Endothelial cell of umbilical vein (primary cell): ENCODE data around the gene COL1A2. TPM values are rescaled to one million over a fixed set of nuclear protein-coding genes. Genes with fewer than 3 reads are reported as not detected.

Experiments used
- BruUV-seq: library from RNA; stranded (reverse); fragments of 400-500 nt; replicated peaks from 2 replicates; lab custom pipeline; 2021; lab: Mats Ljungman, UMichigan
- CTCF ChIA-PET: fragments of 300-600, 350-600 bp; sonication (Branson Sonifier 250); formaldehyde crosslinking; loops from one replicate; lab custom pipeline; 2021; ENCODE audit warnings: antibody characterized with exemption, inconsistent platforms; lab: Charles Lee
- POLR2A ChIA-PET: fragments of 300-600, 350-600 bp; sonication (Branson Sonifier 250); formaldehyde crosslinking; loops from one replicate; lab custom pipeline; 2021; ENCODE audit warnings: antibody characterized with exemption, inconsistent platforms; lab: Charles Lee
- DNase-seq: peaks from one replicate; pipeline ENCODE4 v3.0.0-alpha.2; 2011; ENCODE audit warnings: low read depth, low spot score
- FAIRE-seq: peaks from 2 replicates; lab custom pipeline; 2011; peaks lifted over from hg19 to GRCh38; lab: Jason Lieb, UNC
- H2AFZ ChIP-seq: 2 replicates; pipeline ENCODE4 v1.6.0; 2012; ENCODE audit warnings: low read depth, low read length, control low read depth, inconsistent platforms
- H3K27ac ChIP-seq: 2 replicates; pipeline ENCODE4 v1.5.1; 2011; ENCODE audit warnings: low read depth, mild to moderate bottlenecking, control low read depth, low read length, moderate library complexity; ENCODE audit not compliant: insufficient read depth
- H3K27me3 ChIP-seq, 2 experiments: 2 replicates each; pipeline versions ENCODE4 v1.6.0 to v1.6.1; 2011; ENCODE audit warnings: low read length in 2 of 2, mixed read lengths in 1 of 2; ENCODE audit not compliant: control insufficient read depth in 2 of 2, insufficient read depth in 2 of 2
- H3K36me3 ChIP-seq, 2 experiments: 2 replicates in 1 of 2; 3 replicates in 1 of 2; pipeline ENCODE4 v1.5.1; 2011; ENCODE audit warnings: low read length in 2 of 2, mild to moderate bottlenecking in 1 of 2, moderate library complexity in 1 of 2; ENCODE audit not compliant: control insufficient read depth in 2 of 2, insufficient read depth in 2 of 2; ENCODE audit errors: extremely low read depth in 1 of 2
- H3K4me1 ChIP-seq: 3 replicates; pipeline ENCODE4 v1.5.1; 2011; ENCODE audit warnings: mild to moderate bottlenecking, low read length; ENCODE audit not compliant: control insufficient read depth, insufficient read depth; ENCODE audit errors: extremely low read depth
- H3K4me2 ChIP-seq: 2 replicates; pipeline ENCODE4 v1.6.1; 2011; ENCODE audit warnings: low read length, control low read depth, mixed read lengths; ENCODE audit not compliant: insufficient read depth
- H3K4me3 ChIP-seq, 3 experiments: fragments of 200-600 bp in 1 of 3; sonication (generic), shearing (Covaris generic) in 1 of 3; replicated peaks in 1 of 3; 2 replicates each; pipeline ENCODE4 v1.5.1; 2011 to 2016; ENCODE audit warnings: control low read depth in 3 of 3, low read length in 3 of 3, mild to moderate bottlenecking in 2 of 3, inconsistent platforms in 1 of 3, low read depth in 1 of 3, moderate library complexity in 1 of 3; ENCODE audit not compliant: insufficient read depth in 1 of 3
- H3K79me2 ChIP-seq: 2 replicates; pipeline ENCODE4 v1.6.0; 2012; ENCODE audit warnings: low read length, inconsistent platforms; ENCODE audit not compliant: control insufficient read depth, insufficient read depth
- H3K9ac ChIP-seq: replicated peaks from 2 replicates; pipeline ENCODE3; 2011; ENCODE audit warnings: low read length, control low read depth; ENCODE audit not compliant: insufficient read depth; ENCODE audit errors: extremely low read depth
- H3K9me1 ChIP-seq: replicated peaks from 3 replicates; pipeline ENCODE4 v1.6.0; 2011; ENCODE audit warnings: mild to moderate bottlenecking, low read length; ENCODE audit not compliant: control insufficient read depth, insufficient read depth; ENCODE audit errors: extremely low read depth
- H3K9me3 ChIP-seq: replicated peaks from 2 replicates; pipeline ENCODE4 v1.5.1; 2012; ENCODE audit warnings: low read length, inconsistent platforms; ENCODE audit not compliant: control insufficient read depth, insufficient read depth
- H4K20me1 ChIP-seq: replicated peaks from 2 replicates; pipeline ENCODE3; 2011; ENCODE audit warnings: mild to moderate bottlenecking, low read length; ENCODE audit not compliant: control insufficient read depth, insufficient read depth; ENCODE audit errors: extremely low read depth
- CTCF ChIP-seq, 2 donors: IDR thresholded peaks; 1 replicate in 1 of 2; 2 replicates in 1 of 2; pipeline ENCODE4 v1.5.1; 2011; ENCODE audit warnings: low read length in 2 of 2, mild to moderate bottlenecking in 2 of 2, moderate library complexity in 2 of 2, control low read depth in 1 of 2, inconsistent platforms in 1 of 2, low read depth in 1 of 2; ENCODE audit not compliant: insufficient read depth in 1 of 2; ENCODE audit errors: extremely low read depth in 1 of 2
- EZH2 ChIP-seq: IDR thresholded peaks from 2 replicates; pipeline ENCODE4 v1.6.1; 2012; ENCODE audit warnings: borderline replicate concordance, low read depth, mild to moderate bottlenecking, moderate library complexity, low read length, inconsistent platforms; ENCODE audit not compliant: severe bottlenecking
- FOS ChIP-seq: IDR thresholded peaks from 2 replicates; pipeline ENCODE4 v1.6.1; 2011; ENCODE audit warnings: mild to moderate bottlenecking, low read length, moderate library complexity, borderline replicate concordance; ENCODE audit not compliant: insufficient read depth
- GATA2 ChIP-seq: IDR thresholded peaks from 2 replicates; pipeline ENCODE4 v1.7.0; 2011; ENCODE audit warnings: low read depth, mild to moderate bottlenecking, moderate library complexity, mixed read lengths, low read length; ENCODE audit not compliant: insufficient read length, insufficient read depth
- JUN ChIP-seq: IDR thresholded peaks from 2 replicates; pipeline ENCODE4 v1.6.1; 2011; ENCODE audit warnings: borderline replicate concordance, low read depth; ENCODE audit not compliant: insufficient read length, insufficient read depth
- MAX ChIP-seq: IDR thresholded peaks from 2 replicates; pipeline ENCODE4 v1.6.1; 2011; ENCODE audit not compliant: insufficient read depth, insufficient read length
- MYC ChIP-seq: IDR thresholded peaks from one replicate; pipeline ENCODE4 v1.6.1; 2011; ENCODE audit warnings: mild to moderate bottlenecking, low read depth, low read length
- POLR2A ChIP-seq: IDR thresholded peaks from 2 replicates; pipeline ENCODE4 v1.6.1; 2012; ENCODE audit warnings: low read depth, mild to moderate bottlenecking, control low read depth, low read length
- POLR2AphosphoS5 ChIP-seq: IDR thresholded peaks from 2 replicates; pipeline ENCODE4 v1.6.1; 2012; ENCODE audit warnings: low read depth, mild to moderate bottlenecking, control low read depth, low read length, moderate library complexity; ENCODE audit not compliant: insufficient read depth
- dilution Hi-C: fragments of 300-500 bp; cut with MboI; formaldehyde crosslinking; loops from one replicate; pipeline ENCODE4 v1.15.0; 2019; ENCODE audit warnings: low sequenced_read_pairs; ENCODE audit not compliant: extremely low pct_ligation_motif_present
- intact Hi-C: fragments of 100-400 bp; cut with micrococcal nuclease; formaldehyde crosslinking; loops from one replicate; pipeline ENCODE4 v1.10.0; 2022
- polyA plus RNA-seq, 4 experiments: library from polyadenylated mRNA; depleted of rRNA in 3 of 4; stranded (reverse) in 3 of 4; unstranded in 1 of 4; fragments of >200 nt; gene quantifications; 2 replicates each; pipeline versions ENCODE4 v1.2.1 to v1.2.3, GENCODE V29; 2011 to 2012; ENCODE audit warnings: missing spikeins in 1 of 4
- total RNA-seq: library from RNA; stranded (reverse); gene quantifications from 2 replicates; pipeline ENCODE4 v1.2.3, GENCODE V29; 2021

The COL1A2 gene
- total and polyA plus RNA-seq, 2 donors (not counting 3 experiments of a cell fraction or from before 2014, with no cell fraction given): 28.9 to 40.8 TPM

GRCh38 chr7:94433224-94433623 lies 38.5 kb downstream of the COL1A2 start:
- Histone ChIP-seq H3K27ac (no peak overlapping the region), H3K79me2 (no peaks in the 10 kb centered on the region), H4K20me1 (no peaks in the 10 kb centered on the region), H3K27me3 (peaks cover 0 to 4% of the 10 kb centered on the region in 2 experiments), H3K4me3 (no peak overlapping the region), H3K9me3 (no peaks in the 10 kb centered on the region), H3K9ac (no peak overlapping the region), H3K9me1 (no peaks in the 10 kb centered on the region), H3K4me1 (no peaks in the 10 kb centered on the region), H2AFZ (no peak overlapping the region), H3K36me3 (no peaks in the 10 kb centered on the region), H3K4me2 (no peak overlapping the region)
- FAIRE-seq (no peak), DNase-seq (no peak)
- dilution Hi-C loops: loop anchor here (25.0 kb wide), 1 partner anchor 146 kb away; no protein-coding TSS in a partner anchor
- no TSS peak for BruUV-seq
- ChIA-PET CTCF (interaction anchor here (0.7 to 10.6 kb wide), 5 partner anchors 16 to 145 kb away, joined by 3 to 276 read pairs (median 19); partner anchors contain the start of gene COL1A2), POLR2A (no interaction called here)
- TF ChIP-seq JUN: no peak
- no peak for TF ChIP-seq MYC
- no peak for TF ChIP-seq FOS
- TF ChIP-seq POLR2AphosphoS5: no peak
- TF ChIP-seq EZH2: no peak
- no peak for TF ChIP-seq CTCF (IDR thresholded peaks at IDR 0.05; ENCODE audit: extremely low read depth in 1 of 2, insufficient read depth in 1 of 2, low read depth in 1 of 2, low read length in 2 of 2)
- TF ChIP-seq GATA2: no peak
- no peak for TF ChIP-seq MAX
- no peak for TF ChIP-seq POLR2A
- intact Hi-C loops: no loop called here
